HG02642 (cell line): ENCODE data around the gene MN1.

ENCODE experiments used
- ATAC-seq: cut with Tn5 transposase; IDR thresholded peaks from one replicate; pipeline ENCODE4 v1.9.1; 2021; ENCODE audit warnings: mild to moderate bottlenecking; ENCODE audit not compliant: unreplicated experiment, poor library complexity

The MN1 gene

DNA sequence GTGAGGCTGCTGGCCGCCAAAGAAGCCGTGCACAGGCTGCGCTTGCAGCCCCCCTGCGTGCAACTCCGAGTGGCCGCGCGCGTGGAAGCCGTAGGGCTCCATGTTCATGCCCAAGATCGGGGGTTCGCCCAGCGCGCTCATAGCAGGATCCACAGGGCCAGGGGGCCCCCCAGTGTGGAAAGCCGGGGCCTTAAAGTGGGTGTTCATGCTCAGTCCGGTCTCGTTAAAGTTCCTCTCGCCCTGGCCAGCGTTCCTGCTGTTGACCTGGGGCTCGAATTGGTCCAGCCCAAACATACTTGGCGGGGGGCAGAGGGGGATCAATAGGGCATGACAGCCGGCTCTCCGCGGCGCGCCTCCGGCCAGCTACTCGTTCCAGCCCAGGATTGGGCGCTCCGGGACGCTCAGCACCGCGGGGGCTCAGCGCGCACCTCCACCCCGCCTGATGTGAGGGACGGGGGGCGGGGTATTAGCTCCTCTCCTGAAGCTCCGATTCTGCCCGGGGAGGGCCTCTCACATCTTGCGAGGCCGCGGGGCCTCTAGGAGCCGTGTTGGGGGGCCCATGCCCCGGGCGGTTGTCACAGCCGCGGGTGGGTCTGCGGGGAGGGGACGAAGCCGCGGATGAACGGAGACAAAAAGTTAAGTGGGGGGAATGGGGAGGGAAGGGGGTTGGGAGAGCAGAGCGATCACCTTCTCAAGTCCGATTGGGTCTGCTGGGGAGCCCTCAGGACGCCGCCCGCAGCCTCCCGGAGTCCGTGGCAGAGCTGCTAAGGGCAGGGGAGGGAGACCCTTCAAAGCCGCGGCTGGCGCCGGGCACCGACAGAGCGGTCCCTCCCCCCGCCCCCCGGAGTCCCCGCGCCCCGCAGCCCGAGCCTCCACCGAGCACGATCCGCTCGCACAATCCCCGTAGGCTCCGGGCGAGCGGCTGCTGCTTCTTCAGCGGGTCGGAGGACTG lies 1.0 kb downstream of the MN1 start:
- no peak for ATAC-seq

DNA sequence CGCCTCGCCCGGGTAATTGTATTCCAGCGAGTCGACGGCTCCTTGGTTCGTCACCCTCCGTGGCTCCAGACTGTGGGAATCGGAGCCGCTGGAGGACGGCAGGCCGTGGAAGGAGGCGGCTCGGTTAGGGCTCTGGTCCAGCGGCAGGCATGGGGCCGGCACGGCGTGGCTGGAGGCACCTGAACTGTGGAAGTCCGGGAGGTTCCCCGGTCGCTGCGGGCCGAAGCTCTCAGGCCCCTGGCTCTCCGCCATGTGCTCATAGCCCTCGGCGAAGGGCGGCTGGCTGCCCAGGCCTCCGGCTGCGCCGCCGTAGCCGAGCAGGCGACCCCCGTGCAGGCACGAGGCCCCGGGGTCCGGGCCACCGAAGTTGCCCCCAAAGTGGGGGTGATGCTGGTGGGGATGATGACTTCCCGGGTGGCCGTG lies 1.7 kb downstream of the MN1 start:
- ATAC-seq = no peak

DNA sequence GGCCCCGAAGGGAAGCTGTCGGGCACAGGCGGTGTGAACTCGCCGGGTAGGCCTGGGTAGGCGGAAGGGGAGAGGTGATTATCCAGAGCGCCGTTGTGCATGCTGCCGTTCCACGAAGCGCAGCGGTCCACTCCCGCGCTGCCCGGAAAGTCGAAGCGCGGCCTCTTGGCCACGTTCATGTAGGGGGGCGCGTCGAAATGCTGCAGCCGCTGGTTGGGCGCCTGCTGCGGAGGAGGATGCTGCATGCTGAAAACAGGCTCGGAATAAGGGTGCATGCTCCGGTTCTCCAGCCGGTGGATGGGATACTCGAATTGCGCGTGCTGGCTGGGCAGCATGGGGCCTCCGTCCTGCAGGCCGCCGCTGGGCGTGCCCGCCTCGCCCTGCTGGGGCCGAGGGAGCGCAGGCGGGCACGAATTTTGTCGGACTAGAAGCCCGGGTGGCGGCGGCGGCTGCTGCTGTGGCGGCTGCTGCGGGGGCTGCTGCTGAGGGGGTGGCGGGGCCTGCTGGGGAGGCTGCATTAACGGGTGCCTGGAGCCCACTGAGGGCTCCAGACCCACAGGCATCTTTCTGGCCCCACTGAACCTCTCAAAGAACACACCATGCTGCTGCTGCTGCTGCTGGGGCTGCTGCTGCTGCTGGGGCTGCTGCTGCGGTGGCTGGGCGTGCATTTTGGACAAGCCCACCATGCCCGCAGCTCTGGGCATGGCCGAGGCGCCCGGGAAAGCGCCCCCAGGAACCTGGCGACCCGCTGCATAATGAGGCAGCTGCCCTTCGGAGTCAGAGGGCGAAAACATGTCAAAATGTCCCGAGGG lies 2.3 kb downstream of the MN1 start:
- no peak for ATAC-seq

GRCh38 chr22:27798511-27799014 lies 3.0 kb downstream of the MN1 start:
- no peak for ATAC-seq

GRCh38 chr22:27797520-27798391 lies 3.8 kb downstream of the MN1 start:
- no peak for ATAC-seq

DNA sequence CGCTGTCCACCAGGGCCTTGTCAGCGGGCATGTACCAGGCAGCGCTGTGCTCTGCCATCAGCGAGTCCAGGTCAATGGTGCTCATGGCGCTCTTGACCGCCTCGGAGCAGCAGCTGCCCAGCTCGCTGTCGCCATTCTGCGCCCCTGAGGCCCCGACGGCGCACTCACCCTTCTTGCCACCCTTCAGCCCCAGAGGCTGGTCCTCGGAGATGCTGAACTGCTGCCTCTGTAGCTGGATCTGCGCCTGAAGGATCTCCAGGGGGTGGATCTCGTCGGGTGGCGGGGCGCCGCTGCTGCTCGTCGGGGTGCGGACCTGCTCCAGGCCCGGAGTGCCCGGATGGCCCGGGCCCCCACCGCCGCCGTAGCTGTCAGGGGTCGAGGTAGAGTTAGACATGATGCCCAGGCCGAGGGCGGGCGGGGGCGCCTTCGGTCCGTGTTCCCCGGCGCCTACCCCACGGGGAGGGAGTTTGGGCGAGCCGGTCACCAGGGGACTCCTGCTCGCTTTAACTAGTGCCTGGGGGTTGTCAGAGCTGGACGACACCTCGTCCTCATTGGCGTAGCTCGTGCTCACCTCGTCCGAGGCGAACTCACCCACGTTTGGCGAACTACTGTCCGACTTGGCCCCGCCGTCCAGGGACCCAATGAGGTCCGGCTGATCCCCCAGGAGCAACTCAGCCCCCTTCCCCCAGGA lies 4.6 kb downstream of the MN1 start:
- ATAC-seq = no peak

GRCh38 chr22:27795696-27796517 lies 5.6 kb downstream of the MN1 start:
- no peak for ATAC-seq

DNA sequence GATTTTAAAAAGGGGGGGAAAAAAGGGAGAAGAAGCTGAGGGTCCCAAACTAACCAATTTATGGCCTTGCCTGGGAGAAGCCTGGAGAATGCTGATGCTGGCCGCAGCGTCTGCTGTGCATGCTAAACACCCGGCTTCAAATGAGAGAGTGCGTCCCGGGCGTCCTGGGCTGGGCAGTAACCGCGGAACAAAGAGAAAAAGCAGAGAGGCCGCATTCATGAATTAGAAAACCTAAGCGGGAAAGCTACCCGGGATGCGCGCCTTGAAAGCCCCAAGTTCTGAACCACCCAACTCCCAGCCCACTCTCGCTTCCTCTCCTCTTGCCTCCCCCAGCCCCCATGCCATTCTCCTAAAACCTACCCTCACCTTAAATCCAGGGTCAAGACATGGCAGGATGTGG lies 6.5 kb downstream of the MN1 start:
- ATAC-seq = no peak

GRCh38 chr22:27794226-27794625 lies 7.3 kb downstream of the MN1 start:
- no peak for ATAC-seq

GRCh38 chr22:27793576-27793975 lies 8.0 kb downstream of the MN1 start:
- ATAC-seq = no peak

DNA sequence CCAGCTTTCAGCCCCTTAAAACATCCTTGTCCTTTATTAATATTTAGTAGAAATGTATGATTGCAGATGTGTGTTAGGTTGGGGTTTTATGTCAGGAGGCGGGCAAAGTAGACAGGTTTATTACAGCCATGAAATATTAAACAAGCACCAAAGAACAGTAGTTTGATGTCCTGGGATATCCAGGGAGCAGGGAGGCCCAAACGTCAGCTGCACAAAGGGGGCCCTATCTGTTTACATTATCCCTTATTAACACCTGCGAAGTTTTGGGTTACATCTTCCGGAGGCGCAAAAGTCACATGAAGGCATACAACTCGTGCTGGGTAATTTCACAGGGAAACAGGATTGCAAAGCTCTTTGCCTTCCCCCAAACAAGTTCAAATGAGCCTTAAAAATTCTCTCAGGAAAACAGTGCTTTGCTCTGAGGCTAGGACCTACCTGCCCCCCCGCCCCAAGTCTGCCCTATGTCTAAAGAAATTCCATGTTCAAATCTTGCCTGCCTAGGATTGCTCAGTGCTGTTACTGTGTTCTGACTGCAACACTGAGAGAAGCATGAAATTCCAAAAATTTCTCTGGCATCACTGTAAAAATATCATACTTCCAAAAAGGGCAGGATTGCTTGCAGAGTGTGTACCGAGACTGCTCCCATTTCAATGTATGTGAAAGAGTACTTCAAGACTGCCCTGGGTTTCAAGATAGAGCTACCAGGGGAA lies 8.9 kb downstream of the MN1 start:
- ATAC-seq = no peak

GRCh38 chr22:27791859-27792241 lies 9.7 kb downstream of the MN1 start:
- ATAC-seq = no peak

- ATAC-seq = no peak
These were observed 10.2 kb downstream of the MN1 start for GRCh38 chr22:27791159-27791858.

GRCh38 chr22:27790376-27791158 lies 11.0 kb downstream of the MN1 start:
- ATAC-seq = no peak

DNA sequence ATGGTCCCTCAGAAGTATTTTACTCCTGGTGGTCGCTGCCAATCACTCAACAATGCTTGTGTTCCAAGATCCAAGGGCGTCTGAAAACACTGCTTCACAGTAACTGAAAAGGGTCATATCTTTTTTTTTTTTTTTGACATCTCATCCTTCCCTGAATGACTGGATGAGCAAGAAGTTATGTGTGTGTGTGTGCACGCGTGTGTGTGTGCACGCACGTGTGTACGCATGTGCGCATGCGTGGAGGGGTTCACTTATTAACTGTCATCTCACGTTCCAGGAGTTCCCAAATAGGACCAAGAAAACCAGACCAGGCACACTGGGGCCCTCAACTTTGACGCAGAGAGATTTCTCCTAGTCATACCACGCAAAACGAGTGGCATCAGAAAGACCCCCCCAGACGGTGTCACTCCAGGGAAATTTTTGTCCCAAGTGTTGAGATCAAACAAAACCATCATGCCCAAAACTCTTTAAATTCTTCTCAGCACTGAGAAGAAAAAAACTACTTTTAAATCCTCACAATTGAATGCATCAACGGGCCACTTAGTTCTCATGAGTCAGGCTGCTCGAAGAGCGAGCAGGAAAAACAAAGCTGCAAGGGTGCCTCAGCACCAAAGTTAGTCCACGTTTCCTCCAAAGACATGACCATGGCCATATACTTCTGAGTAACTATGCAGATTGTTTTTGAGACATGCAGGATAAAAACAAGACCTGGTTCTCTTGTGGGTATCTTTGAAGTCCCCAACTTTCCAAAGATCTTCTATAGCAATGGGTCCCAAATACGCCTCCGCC lies 12.9 kb downstream of the MN1 start:
- ATAC-seq = no peak

DNA sequence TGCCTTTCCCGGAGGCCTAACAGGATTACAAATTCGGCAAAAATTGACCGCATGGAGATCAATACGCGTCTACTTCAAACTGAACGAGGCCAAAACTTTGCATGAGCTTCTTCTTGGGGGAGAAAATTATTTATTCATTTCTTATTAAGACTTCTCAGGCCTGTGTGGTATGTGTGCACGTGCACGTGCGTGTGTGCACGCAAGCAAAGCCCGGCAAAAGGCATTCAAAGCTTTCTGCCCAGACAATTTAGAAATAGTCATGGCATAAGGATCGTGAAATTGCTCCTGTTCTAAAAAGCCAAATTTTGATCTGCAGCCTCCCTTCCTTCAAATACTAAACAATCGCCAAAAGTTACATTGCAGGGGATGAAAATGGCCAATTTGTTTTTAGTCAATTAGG lies 14.6 kb downstream of the MN1 start:
- no peak for ATAC-seq
